Right lobe of liver (tissue), 6 donors: ENCODE measurements around the gene CAMSAP2. TPM values are rescaled to one million over a fixed set of nuclear protein-coding genes. Genes with fewer than 3 reads are reported as not detected.

Source experiments
- ATAC-seq, 4 donors: fragments of 200-7000 bp; cut with Tn5 transposase; one replicate each; pipeline ENCODE4 v1.9.1; 2020; ENCODE audit warnings: mild to moderate bottlenecking in 4 of 4, moderate library complexity in 4 of 4
- DNase-seq, 3 donors: peaks; one replicate each; pipeline ENCODE4 v3.0.0-alpha.2; 2020
- H3K27ac ChIP-seq, 3 donors: fragments of 200-600 bp; one replicate each; pipeline ENCODE4 v1.8.0; 2022
- H3K27me3 ChIP-seq, 2 donors: fragments of 200-600 bp; one replicate each; pipeline ENCODE4 v1.8.0; 2022
- H3K36me3 ChIP-seq, 4 donors: fragments of 200-600 bp; sonication (generic) in 1 of 4; one replicate each; pipeline versions ENCODE4 v1.5.1 to v1.8.0; 2017 to 2022; ENCODE audit warnings: control low read depth in 1 of 4
- H3K4me1 ChIP-seq, 4 donors: fragments of 200-600 bp; sonication (generic) in 1 of 4; one replicate each; pipeline versions ENCODE4 v1.5.1 to v1.8.0; 2017 to 2022; ENCODE audit warnings: control low read depth in 1 of 4
- H3K4me3 ChIP-seq, 3 donors: fragments of 200-600 bp; one replicate each; pipeline ENCODE4 v1.8.0; 2022
- H3K9me3 ChIP-seq, 4 donors: fragments of 200-600 bp; sonication (generic) in 1 of 4; one replicate each; pipeline versions ENCODE4 v1.5.1 to v1.8.0; 2017 to 2022; ENCODE audit warnings: control low read depth in 1 of 4
- POLR2A ChIP-seq: fragments of 450-650 bp; IDR thresholded peaks from one replicate; pipeline ENCODE4 v1.6.1; 2017; ENCODE audit warnings: antibody characterized with exemption, mild to moderate bottlenecking
- WGBS: methylation state at CpG from one replicate; pipeline ENCODE4 v1.1.6; 2018; ENCODE audit warnings: low coverage, low lambda C conversion rate; ENCODE audit not compliant: insufficient coverage; ENCODE audit errors: missing lambda C conversion rate; 5-methylcytosine and 5-hydroxymethylcytosine counted together
- intact Hi-C, 2 donors: fragments of 100-400 bp; cut with DNase I; formaldehyde crosslinking; loops; one replicate each; pipeline versions ENCODE4 v1.11.2 to v1.14.1; 2022
- total RNA-seq, 6 experiments: library from RNA; depleted of rRNA in 2 of 6; stranded (reverse); fragments of >200 nt in 2 of 6; fragmentation: NEBNext Ultra II Directional in 3 of 6; extraction: Animal tissue kit (Norgen Biotek cat#: 25700) in 3 of 6; gene quantifications; one replicate each; pipeline versions ENCODE4 v1.1.0 to v1.2.4, GENCODE V29; 2016 to 2023
- TF ChIP-seq, protein P1 (sequence below), 4 donors: fragments of 200-600 bp in 3 of 4; fragments of 450-650 bp in 1 of 4; IDR thresholded peaks; one replicate each; pipeline versions ENCODE4 v1.5.1 to v1.8.0; 2016 to 2022; ENCODE audit warnings: antibody characterized with exemption in 4 of 4, mild to moderate bottlenecking in 2 of 4
- donor health status: DM: no; HTN: yes; CAD: no.
- donor health status: DM: no; HTN: no; CAD: no.
- donor health status: DM: no; HTN: no; CAD: no.
- donor health status: DM: no; HTN: yes; CAD: no.
- donor health status: DM: no; HTN: yes; CAD: no.

Gene CAMSAP2
- total RNA-seq, 6 experiments from 2014 or later = 4.0 to 12.5 (median 8.0) TPM

DNA sequence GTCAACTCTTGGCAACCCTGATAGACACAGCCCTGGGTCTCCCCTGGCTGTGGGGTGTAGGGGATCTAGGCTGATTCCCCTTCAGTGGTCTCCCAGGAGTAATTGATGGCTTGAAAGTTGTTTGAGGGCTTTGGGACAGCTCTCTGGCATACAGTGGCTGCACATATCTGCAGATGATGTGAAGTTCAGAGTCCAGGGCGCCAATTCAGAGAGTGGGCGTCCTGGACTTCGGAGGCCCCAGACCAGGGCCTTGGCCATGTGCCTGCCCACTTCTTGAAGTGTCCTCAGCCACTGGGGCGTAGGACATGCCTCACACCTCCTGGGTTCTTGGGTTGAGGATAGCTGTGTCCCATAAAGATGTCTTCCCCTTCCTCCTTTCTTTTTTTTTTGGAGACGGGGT lies 158.6 kb downstream of the CAMSAP2 start:
- ATAC-seq = no peak
- Histone ChIP-seq H3K9me3 (no peaks in the 10 kb centered on the region), H3K4me3 (no peak overlapping the region), H3K4me1 (peaks cover 0 to 15% (median 0%) of the 10 kb centered on the region in 4 donors), H3K27ac (no peak overlapping the region), H3K36me3 (no peaks in the 10 kb centered on the region), H3K27me3 (no peaks in the 10 kb centered on the region)
- TF ChIP-seq, protein P1, sequence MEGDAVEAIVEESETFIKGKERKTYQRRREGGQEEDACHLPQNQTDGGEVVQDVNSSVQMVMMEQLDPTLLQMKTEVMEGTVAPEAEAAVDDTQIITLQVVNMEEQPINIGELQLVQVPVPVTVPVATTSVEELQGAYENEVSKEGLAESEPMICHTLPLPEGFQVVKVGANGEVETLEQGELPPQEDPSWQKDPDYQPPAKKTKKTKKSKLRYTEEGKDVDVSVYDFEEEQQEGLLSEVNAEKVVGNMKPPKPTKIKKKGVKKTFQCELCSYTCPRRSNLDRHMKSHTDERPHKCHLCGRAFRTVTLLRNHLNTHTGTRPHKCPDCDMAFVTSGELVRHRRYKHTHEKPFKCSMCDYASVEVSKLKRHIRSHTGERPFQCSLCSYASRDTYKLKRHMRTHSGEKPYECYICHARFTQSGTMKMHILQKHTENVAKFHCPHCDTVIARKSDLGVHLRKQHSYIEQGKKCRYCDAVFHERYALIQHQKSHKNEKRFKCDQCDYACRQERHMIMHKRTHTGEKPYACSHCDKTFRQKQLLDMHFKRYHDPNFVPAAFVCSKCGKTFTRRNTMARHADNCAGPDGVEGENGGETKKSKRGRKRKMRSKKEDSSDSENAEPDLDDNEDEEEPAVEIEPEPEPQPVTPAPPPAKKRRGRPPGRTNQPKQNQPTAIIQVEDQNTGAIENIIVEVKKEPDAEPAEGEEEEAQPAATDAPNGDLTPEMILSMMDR (IDR thresholded peaks at IDR 0.05) = no peak
- no peak for DNase-seq
- 90% methylated on average over 2 of the region's 5 CpGs for WGBS
- intact Hi-C loops = no loop called here

DNA sequence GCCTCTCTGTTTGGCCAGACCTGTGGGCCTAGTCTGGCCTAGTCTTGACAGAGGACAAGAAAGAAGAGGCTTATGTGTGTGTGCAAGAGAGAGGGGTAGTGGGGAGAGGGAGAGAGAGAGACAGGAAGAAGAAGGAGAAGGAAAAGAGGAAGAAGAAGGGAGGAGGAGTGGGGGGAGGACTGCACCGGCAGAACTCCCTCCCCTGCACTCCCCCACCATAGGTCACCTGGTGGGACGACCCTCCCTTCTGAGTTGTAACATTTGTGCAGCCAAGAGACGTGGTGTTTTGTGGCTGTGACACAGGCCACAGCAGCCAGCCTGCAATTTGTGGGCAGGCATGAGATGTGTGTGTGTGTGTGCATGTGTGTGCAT lies 160.3 kb downstream of the CAMSAP2 start:
- no peaks in the 10 kb centered on the region for H3K36me3 ChIP-seq
- WGBS = no CpG with 5 or more reads among the region's 3 CpGs
- H3K4me1 ChIP-seq = peaks cover 0 to 15% (median 0%) of the 10 kb centered on the region in 4 donors
- H3K27me3 ChIP-seq = no peaks in the 10 kb centered on the region
- TF ChIP-seq, protein P1 (IDR thresholded peaks at IDR 0.05) = no peak
- TF ChIP-seq POLR2A = no peak
- ATAC-seq (no peak), DNase-seq (no peak)
- intact Hi-C loops = no loop called here
- H3K9me3 ChIP-seq = no peaks in the 10 kb centered on the region
- H3K27ac ChIP-seq = no peak overlapping the region
- no peak overlapping the region for H3K4me3 ChIP-seq

DNA sequence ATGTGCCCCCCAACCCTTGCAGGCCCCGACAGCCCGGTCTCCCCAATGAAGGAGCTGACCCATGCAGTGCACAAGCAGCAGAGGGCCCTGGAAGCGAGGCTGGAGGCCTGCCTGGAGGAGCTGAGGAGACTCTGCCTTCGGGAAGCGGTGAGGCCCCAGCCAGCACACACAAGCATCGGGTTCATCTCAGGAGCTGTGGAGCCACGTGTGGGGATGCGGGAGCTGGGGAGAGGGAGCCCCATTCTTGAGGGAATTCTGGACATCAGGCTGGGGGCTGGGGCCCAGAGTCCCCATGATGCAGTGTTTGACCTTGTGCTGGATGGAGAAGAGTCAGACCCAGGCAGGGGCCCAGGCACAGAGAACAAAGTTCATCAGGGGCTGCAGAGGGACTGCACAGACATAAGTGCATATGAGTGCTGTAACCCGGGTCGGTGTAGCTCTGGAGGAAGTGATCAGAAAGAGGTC lies 160.8 kb downstream of the CAMSAP2 start:
- Histone ChIP-seq H3K27me3 (no peaks in the 10 kb centered on the region), H3K27ac (no peak overlapping the region), H3K9me3 (no peaks in the 10 kb centered on the region), H3K4me3 (no peak overlapping the region), H3K4me1 (peaks cover 0 to 15% (median 0%) of the 10 kb centered on the region in 4 donors), H3K36me3 (no peaks in the 10 kb centered on the region)
- ATAC-seq (no peak), DNase-seq (no peak)
- TF ChIP-seq POLR2A = no peak
- TF ChIP-seq, protein P1 (IDR thresholded peaks at IDR 0.05) = no peak
- intact Hi-C loops = no loop called here
- 35% methylated on average over 2 of the region's 10 CpGs for WGBS

DNA sequence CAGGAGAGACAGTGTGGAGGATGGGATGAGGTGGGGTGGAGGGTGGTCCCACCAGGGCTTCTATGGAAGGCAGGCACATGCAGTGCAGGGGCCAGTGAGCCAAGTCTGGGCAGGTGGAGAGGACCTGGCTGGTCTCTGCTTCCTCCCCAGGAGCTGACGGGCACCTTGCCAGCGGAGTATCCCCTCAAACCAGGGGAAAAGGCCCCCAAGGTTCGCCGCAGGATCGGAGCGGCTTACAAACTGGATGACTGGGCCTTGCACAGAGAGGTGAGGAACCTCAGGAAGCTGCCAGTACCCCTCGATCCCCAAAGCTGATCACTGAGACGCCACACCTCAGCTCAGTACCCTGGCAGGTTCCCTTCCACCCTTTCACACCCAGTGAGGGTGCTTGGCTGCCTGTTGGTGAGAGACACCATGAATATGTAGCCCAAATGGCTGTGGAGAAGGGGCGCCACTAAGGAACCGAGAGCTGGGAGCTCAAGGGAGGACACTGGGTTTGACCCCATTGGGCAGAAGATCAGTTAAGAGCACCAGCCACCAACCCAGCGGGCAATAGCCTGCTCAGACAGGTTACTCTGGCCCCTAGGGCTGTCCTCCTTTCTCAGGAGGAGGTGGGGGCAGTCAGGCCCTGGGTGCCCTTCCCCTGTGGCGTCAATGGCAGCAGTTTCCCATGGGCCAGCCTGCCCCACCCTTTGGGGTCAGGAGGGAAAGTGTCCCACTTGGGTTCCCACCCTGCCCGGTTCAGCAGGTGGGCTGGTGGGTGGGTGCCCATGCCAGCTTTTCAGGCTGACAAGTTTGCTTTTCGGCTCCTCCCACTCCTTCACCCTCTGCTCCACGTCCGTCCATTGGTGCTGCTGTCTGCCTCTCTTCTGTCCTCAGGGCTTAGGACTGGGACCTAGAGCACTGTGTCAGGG lies 161.5 kb downstream of the CAMSAP2 start:
- Histone ChIP-seq H3K9me3 (no peaks in the 10 kb centered on the region), H3K4me1 (peaks cover 0 to 15% (median 0%) of the 10 kb centered on the region in 4 donors), H3K36me3 (no peaks in the 10 kb centered on the region), H3K27ac (no peak overlapping the region), H3K27me3 (no peaks in the 10 kb centered on the region), H3K4me3 (no peak overlapping the region)
- no peak for DNase-seq
- no peak for ATAC-seq
- no peak for TF ChIP-seq POLR2A
- TF ChIP-seq, protein P1 (IDR thresholded peaks at IDR 0.05) = no peak
- intact Hi-C loops = no loop called here
- WGBS = 100% methylated on average over 6 of the region's 16 CpGs
